GM23338 (cell line): ENCODE data around the gene PIK3AP1. TPM values are rescaled to one million over a fixed set of nuclear protein-coding genes. Genes with fewer than 3 reads are reported as not detected.

Experiments used
- ATAC-seq: fragments of 200-7000 bp; cut with Tn5 transposase; 3 replicates; pipeline ENCODE4 v1.9.1; 2020
- DNase-seq: peaks from one replicate; pipeline ENCODE4 v3.0.0-alpha.2; 2015; ENCODE audit warnings: low spot score
- H2AFZ ChIP-seq: fragments of 200-600 bp; sonication (generic); 2 replicates; pipeline ENCODE4 v1.8.0; 2016; ENCODE audit warnings: antibody characterized with exemption, mild to moderate bottlenecking, moderate library complexity
- H3F3A ChIP-seq: fragments of 200-600 bp; sonication (generic); replicated peaks from 2 replicates; pipeline ENCODE4 v1.8.0; 2017; ENCODE audit warnings: antibody characterized with exemption, mixed run types, low read depth
- H3K27ac ChIP-seq: fragments of 200-600 bp; sonication (generic); 2 replicates; pipeline ENCODE4 v1.6.1; 2016; ENCODE audit warnings: low read depth
- H3K27me3 ChIP-seq: fragments of 200-600 bp; sonication (generic); 2 replicates; pipeline ENCODE4 v1.8.0; 2016; ENCODE audit warnings: mild to moderate bottlenecking, mixed run types, moderate library complexity; ENCODE audit not compliant: insufficient read depth
- H3K36me3 ChIP-seq: fragments of 200-600 bp; sonication (generic); 2 replicates; pipeline ENCODE4 v1.8.0; 2016; ENCODE audit warnings: mild to moderate bottlenecking; ENCODE audit not compliant: insufficient read depth
- H3K4me1 ChIP-seq: fragments of 200-600 bp; sonication (generic); 2 replicates; pipeline ENCODE4 v1.8.0; 2016; ENCODE audit warnings: mild to moderate bottlenecking, moderate library complexity; ENCODE audit not compliant: insufficient read depth
- H3K4me2 ChIP-seq: fragments of 200-600 bp; sonication (generic); 2 replicates; pipeline ENCODE4 v1.7.1; 2017; ENCODE audit warnings: mixed run types
- H3K4me3 ChIP-seq: fragments of 200-600 bp; sonication (generic); 2 replicates; pipeline ENCODE4 v1.6.1; 2016; ENCODE audit warnings: mixed run types
- H3K79me2 ChIP-seq: fragments of 200-600 bp; sonication (generic); replicated peaks from 2 replicates; pipeline ENCODE4 v1.8.0; 2017; ENCODE audit warnings: mild to moderate bottlenecking; ENCODE audit not compliant: insufficient read depth
- H3K9me2 ChIP-seq: fragments of 200-600 bp; sonication (generic); 2 replicates; pipeline ENCODE4 v1.8.0; 2017; ENCODE audit not compliant: insufficient read depth
- H4K20me1 ChIP-seq: fragments of 200-600 bp; sonication (generic); replicated peaks from 2 replicates; pipeline ENCODE4 v1.8.0; 2017; ENCODE audit warnings: mild to moderate bottlenecking; ENCODE audit not compliant: insufficient read depth
- H3K27ac Mint-ChIP-seq: 2 replicates; pipeline ENCODE4 v1.8.0; 2020; ENCODE audit warnings: inconsistent platforms, mild to moderate bottlenecking, moderate library complexity, mixed read lengths
- H3K27me3 Mint-ChIP-seq: 3 replicates; pipeline ENCODE4 v1.8.0; 2022; ENCODE audit warnings: low read depth, mild to moderate bottlenecking, moderate library complexity, mixed read lengths, inconsistent platforms; ENCODE audit not compliant: insufficient read depth, poor library complexity
- H3K36me3 Mint-ChIP-seq: 3 replicates; pipeline ENCODE4 v1.8.0; 2021; ENCODE audit warnings: low read depth, mild to moderate bottlenecking, inconsistent platforms, moderate library complexity, mixed read lengths
- H3K4me1 Mint-ChIP-seq: 3 replicates; pipeline ENCODE4 v1.8.0; 2020; ENCODE audit warnings: mild to moderate bottlenecking, inconsistent platforms, mixed read lengths
- H3K4me3 Mint-ChIP-seq: 3 replicates; pipeline ENCODE4 v1.8.0; 2021; ENCODE audit warnings: moderate library complexity, mild to moderate bottlenecking, inconsistent platforms, mixed read lengths
- H3K9me3 Mint-ChIP-seq: 3 replicates; pipeline ENCODE4 v1.8.0; 2020; ENCODE audit warnings: moderate library complexity, mild to moderate bottlenecking, inconsistent platforms, mixed read lengths
- NANOG ChIP-seq: IDR thresholded peaks from 2 replicates; pipeline ENCODE4 v1.6.1; 2016; ENCODE audit warnings: antibody characterized with exemption, borderline replicate concordance
- STAT1 ChIP-seq: IDR thresholded peaks from one replicate; pipeline ENCODE4 v1.6.1; 2016; ENCODE audit warnings: antibody characterized with exemption; ENCODE audit not compliant: unreplicated experiment
- ZNF114 ChIP-seq: fragments of 250-450 bp; sonication (Bioruptor Pico); IDR thresholded peaks from 2 replicates; pipeline ENCODE4 v1.5.0; 2020; ENCODE audit warnings: mild to moderate bottlenecking, moderate library complexity
- ZNF331 ChIP-seq: fragments of 250-450 bp; sonication (Bioruptor Pico); IDR thresholded peaks from 2 replicates; pipeline ENCODE4 v1.5.0; 2020; ENCODE audit warnings: low read depth, mild to moderate bottlenecking, moderate library complexity
- polyA plus RNA-seq: library from polyadenylated mRNA; unstranded; fragments of >200 nt; fragmentation: Nextera tagmentation; extraction: Ambion mirVana; gene quantifications from 2 replicates; pipeline ENCODE4 v1.2.1, GENCODE V29; 2016
- total RNA-seq: library from RNA; depleted of rRNA; stranded (reverse); fragments of >200 nt; shearing (Covaris generic); gene quantifications from 2 replicates; pipeline ENCODE4 v1.2.3, GENCODE V29; 2014
- TF ChIP-seq, protein P1 (sequence below): fragments of 250-450 bp; sonication (Bioruptor Pico); IDR thresholded peaks from 2 replicates; pipeline ENCODE4 v1.5.0; 2020; ENCODE audit warnings: mild to moderate bottlenecking, moderate library complexity
- TF ChIP-seq, protein P2 (sequence below): IDR thresholded peaks from one replicate; pipeline ENCODE4 v1.6.1; 2018; ENCODE audit warnings: antibody characterized with exemption; ENCODE audit not compliant: unreplicated experiment
- TF ChIP-seq, protein P3 (sequence below), 2 experiments: fragments of 200-600 bp in 1 of 2; sonication (generic) in 1 of 2; conservative IDR thresholded peaks; 2 replicates each; pipeline versions ENCODE4 v1.5.1 to v1.6.1; 2016 to 2017; ENCODE audit warnings: antibody characterized with exemption in 2 of 2, low read depth in 2 of 2, mild to moderate bottlenecking in 2 of 2, moderate library complexity in 1 of 2

Gene PIK3AP1
- total and polyA plus RNA-seq, 2 experiments from 2014 or later, result 0.65 to 2.3 TPM

DNA sequence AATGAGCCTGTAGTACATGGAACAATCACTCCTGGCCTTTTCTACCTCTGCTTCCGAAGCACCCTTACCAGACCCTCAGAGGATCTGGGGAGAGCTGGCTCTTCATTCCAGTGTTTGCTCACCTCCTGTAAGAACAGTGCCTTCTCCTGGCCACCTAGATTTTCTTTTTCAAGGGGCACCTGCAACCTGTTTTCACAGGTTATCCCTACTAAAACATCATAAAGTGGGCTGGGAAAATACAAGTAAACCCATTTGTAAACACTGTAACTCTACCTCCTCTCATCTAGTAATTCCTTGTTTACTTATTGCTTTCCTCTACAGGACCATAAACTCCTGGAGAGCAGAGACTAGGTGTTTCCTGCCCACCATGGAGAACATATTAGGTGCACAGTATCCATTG is 1.1 kb downstream of the PIK3AP1 start (continued):
- TF ChIP-seq, protein P1, sequence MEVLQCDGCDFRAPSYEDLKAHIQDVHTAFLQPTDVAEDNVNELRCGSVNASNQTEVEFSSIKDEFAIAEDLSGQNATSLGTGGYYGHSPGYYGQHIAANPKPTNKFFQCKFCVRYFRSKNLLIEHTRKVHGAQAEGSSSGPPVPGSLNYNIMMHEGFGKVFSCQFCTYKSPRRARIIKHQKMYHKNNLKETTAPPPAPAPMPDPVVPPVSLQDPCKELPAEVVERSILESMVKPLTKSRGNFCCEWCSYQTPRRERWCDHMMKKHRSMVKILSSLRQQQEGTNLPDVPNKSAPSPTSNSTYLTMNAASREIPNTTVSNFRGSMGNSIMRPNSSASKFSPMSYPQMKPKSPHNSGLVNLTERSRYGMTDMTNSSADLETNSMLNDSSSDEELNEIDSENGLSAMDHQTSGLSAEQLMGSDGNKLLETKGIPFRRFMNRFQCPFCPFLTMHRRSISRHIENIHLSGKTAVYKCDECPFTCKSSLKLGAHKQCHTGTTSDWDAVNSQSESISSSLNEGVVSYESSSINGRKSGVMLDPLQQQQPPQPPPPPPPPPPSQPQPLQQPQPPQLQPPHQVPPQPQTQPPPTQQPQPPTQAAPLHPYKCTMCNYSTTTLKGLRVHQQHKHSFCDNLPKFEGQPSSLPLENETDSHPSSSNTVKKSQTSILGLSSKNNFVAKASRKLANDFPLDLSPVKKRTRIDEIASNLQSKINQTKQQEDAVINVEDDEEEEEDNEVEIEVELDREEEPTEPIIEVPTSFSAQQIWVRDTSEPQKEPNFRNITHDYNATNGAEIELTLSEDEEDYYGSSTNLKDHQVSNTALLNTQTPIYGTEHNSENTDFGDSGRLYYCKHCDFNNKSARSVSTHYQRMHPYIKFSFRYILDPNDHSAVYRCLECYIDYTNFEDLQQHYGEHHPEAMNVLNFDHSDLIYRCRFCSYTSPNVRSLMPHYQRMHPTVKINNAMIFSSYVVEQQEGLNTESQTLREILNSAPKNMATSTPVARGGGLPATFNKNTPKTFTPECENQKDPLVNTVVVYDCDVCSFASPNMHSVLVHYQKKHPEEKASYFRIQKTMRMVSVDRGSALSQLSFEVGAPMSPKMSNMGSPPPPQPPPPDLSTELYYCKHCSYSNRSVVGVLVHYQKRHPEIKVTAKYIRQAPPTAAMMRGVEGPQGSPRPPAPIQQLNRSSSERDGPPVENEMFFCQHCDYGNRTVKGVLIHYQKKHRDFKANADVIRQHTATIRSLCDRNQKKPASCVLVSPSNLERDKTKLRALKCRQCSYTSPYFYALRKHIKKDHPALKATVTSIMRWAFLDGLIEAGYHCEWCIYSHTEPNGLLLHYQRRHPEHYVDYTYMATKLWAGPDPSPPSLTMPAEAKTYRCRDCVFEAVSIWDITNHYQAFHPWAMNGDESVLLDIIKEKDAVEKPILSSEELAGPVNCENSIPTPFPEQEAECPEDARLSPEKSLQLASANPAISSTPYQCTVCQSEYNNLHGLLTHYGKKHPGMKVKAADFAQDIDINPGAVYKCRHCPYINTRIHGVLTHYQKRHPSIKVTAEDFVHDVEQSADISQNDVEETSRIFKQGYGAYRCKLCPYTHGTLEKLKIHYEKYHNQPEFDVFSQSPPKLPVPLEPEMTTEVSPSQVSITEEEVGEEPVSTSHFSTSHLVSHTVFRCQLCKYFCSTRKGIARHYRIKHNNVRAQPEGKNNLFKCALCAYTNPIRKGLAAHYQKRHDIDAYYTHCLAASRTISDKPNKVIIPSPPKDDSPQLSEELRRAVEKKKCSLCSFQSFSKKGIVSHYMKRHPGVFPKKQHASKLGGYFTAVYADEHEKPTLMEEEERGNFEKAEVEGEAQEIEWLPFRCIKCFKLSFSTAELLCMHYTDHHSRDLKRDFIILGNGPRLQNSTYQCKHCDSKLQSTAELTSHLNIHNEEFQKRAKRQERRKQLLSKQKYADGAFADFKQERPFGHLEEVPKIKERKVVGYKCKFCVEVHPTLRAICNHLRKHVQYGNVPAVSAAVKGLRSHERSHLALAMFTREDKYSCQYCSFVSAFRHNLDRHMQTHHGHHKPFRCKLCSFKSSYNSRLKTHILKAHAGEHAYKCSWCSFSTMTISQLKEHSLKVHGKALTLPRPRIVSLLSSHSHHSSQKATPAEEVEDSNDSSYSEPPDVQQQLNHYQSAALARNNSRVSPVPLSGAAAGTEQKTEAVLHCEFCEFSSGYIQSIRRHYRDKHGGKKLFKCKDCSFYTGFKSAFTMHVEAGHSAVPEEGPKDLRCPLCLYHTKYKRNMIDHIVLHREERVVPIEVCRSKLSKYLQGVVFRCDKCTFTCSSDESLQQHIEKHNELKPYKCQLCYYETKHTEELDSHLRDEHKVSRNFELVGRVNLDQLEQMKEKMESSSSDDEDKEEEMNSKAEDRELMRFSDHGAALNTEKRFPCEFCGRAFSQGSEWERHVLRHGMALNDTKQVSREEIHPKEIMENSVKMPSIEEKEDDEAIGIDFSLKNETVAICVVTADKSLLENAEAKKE (CRISPR knock-in tag), result no peak
- TF ChIP-seq, protein P2, sequence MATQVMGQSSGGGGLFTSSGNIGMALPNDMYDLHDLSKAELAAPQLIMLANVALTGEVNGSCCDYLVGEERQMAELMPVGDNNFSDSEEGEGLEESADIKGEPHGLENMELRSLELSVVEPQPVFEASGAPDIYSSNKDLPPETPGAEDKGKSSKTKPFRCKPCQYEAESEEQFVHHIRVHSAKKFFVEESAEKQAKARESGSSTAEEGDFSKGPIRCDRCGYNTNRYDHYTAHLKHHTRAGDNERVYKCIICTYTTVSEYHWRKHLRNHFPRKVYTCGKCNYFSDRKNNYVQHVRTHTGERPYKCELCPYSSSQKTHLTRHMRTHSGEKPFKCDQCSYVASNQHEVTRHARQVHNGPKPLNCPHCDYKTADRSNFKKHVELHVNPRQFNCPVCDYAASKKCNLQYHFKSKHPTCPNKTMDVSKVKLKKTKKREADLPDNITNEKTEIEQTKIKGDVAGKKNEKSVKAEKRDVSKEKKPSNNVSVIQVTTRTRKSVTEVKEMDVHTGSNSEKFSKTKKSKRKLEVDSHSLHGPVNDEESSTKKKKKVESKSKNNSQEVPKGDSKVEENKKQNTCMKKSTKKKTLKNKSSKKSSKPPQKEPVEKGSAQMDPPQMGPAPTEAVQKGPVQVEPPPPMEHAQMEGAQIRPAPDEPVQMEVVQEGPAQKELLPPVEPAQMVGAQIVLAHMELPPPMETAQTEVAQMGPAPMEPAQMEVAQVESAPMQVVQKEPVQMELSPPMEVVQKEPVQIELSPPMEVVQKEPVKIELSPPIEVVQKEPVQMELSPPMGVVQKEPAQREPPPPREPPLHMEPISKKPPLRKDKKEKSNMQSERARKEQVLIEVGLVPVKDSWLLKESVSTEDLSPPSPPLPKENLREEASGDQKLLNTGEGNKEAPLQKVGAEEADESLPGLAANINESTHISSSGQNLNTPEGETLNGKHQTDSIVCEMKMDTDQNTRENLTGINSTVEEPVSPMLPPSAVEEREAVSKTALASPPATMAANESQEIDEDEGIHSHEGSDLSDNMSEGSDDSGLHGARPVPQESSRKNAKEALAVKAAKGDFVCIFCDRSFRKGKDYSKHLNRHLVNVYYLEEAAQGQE, result no peak
- no peak for TF ChIP-seq NANOG

DNA sequence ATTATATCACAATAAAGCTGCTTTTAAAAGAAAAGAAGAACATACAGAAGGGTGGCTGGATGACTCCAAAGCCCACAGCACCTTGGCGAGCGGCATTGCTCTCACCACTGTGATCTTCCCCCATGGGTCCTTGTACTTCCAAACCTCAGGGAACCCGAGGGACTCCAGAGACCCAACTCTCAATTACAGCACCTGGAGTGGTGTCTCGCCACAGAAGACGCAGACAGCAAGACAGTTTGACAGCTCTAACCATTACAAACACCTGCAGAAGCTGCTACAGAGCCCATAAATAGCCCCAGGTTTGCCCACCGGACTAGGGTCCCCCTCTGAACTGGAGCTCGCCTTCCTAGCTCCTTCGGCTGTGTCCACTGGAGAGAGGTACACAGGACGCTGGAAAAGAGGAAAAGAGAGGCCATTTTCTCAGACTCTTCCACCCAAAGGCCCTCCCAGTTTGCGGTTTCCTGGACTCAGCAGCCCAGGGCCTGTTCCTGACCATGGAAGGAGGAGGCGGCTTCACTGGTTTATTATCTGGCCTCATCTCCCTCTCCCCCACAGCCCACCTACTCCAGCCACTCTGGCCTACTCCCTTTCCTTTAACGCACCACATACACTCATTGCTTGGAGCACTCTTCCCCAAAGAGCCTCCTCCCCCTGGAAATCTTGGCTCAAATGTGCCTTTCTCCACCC is 1.9 kb downstream of the PIK3AP1 start:
- no peak overlapping the region for H3K4me2 ChIP-seq
- Mint-ChIP-seq H3K4me1 (peaks cover 11% of the 10 kb centered on the region), H3K9me3 (no peaks in the 10 kb centered on the region; the same call in 2 of the 3 replicates), H3K27me3 (peaks cover 13% of the 10 kb centered on the region), H3K27ac (no peak overlapping the region), H3K4me3 (no peak overlapping the region), H3K36me3 (no peaks in the 10 kb centered on the region)
- H3K4me3 ChIP-seq, result no peak overlapping the region
- peaks cover 7% of the 10 kb centered on the region; the same call in 1 of the 2 replicates for H3K4me1 ChIP-seq
- ATAC-seq (no peak), DNase-seq (no peak)
- H3K9me2 ChIP-seq, result no peaks in the 10 kb centered on the region
- no peak overlapping the region for H2AFZ ChIP-seq
- peaks cover 14% of the 10 kb centered on the region; the same call in 1 of the 2 replicates for H3K27me3 ChIP-seq
- no peaks in the 10 kb centered on the region for H4K20me1 ChIP-seq
- no peaks in the 10 kb centered on the region for H3K36me3 ChIP-seq
- TF ChIP-seq, protein P3, sequence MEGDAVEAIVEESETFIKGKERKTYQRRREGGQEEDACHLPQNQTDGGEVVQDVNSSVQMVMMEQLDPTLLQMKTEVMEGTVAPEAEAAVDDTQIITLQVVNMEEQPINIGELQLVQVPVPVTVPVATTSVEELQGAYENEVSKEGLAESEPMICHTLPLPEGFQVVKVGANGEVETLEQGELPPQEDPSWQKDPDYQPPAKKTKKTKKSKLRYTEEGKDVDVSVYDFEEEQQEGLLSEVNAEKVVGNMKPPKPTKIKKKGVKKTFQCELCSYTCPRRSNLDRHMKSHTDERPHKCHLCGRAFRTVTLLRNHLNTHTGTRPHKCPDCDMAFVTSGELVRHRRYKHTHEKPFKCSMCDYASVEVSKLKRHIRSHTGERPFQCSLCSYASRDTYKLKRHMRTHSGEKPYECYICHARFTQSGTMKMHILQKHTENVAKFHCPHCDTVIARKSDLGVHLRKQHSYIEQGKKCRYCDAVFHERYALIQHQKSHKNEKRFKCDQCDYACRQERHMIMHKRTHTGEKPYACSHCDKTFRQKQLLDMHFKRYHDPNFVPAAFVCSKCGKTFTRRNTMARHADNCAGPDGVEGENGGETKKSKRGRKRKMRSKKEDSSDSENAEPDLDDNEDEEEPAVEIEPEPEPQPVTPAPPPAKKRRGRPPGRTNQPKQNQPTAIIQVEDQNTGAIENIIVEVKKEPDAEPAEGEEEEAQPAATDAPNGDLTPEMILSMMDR (conservative IDR thresholded peaks at IDR 0.05; ENCODE audit: low read depth in 2 of 2), result no peak
- no peak for TF ChIP-seq NANOG
- TF ChIP-seq STAT1, result no peak
- no peak for TF ChIP-seq ZNF331
- no peak for TF ChIP-seq ZNF114
- H3F3A ChIP-seq, result no peaks in the 10 kb centered on the region
- no peak overlapping the region for H3K27ac ChIP-seq
- H3K79me2 ChIP-seq, result no peaks in the 10 kb centered on the region
